ENCODE data around the gene SV2B.

The SV2B gene

GRCh38 chr15:91279486-91279885 lies 179.4 kb downstream of the SV2B start:
- no peak overlapping the region for H3K4me3 ChIP-seq (ENCODE audit: low read depth, low read length)
- TF ChIP-seq, protein P1, sequence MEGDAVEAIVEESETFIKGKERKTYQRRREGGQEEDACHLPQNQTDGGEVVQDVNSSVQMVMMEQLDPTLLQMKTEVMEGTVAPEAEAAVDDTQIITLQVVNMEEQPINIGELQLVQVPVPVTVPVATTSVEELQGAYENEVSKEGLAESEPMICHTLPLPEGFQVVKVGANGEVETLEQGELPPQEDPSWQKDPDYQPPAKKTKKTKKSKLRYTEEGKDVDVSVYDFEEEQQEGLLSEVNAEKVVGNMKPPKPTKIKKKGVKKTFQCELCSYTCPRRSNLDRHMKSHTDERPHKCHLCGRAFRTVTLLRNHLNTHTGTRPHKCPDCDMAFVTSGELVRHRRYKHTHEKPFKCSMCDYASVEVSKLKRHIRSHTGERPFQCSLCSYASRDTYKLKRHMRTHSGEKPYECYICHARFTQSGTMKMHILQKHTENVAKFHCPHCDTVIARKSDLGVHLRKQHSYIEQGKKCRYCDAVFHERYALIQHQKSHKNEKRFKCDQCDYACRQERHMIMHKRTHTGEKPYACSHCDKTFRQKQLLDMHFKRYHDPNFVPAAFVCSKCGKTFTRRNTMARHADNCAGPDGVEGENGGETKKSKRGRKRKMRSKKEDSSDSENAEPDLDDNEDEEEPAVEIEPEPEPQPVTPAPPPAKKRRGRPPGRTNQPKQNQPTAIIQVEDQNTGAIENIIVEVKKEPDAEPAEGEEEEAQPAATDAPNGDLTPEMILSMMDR (IDR thresholded peaks at IDR 0.05; ENCODE audit: low read depth, low read length) = no peak

GRCh38 chr15:91281947-91282346 lies 181.9 kb downstream of the SV2B start:
- no peak overlapping the region for H3K4me3 ChIP-seq (ENCODE audit: low read depth, low read length)
- TF ChIP-seq, protein P1 (IDR thresholded peaks at IDR 0.05; ENCODE audit: low read depth, low read length) = no peak

- no peak overlapping the region for H3K4me3 ChIP-seq (ENCODE audit: low read depth, low read length)
- TF ChIP-seq, protein P1 (IDR thresholded peaks at IDR 0.05; ENCODE audit: low read depth, low read length) = no peak
Measured at GRCh38 chr15:91282486-91282885, 182.4 kb downstream of the SV2B start.

DNA sequence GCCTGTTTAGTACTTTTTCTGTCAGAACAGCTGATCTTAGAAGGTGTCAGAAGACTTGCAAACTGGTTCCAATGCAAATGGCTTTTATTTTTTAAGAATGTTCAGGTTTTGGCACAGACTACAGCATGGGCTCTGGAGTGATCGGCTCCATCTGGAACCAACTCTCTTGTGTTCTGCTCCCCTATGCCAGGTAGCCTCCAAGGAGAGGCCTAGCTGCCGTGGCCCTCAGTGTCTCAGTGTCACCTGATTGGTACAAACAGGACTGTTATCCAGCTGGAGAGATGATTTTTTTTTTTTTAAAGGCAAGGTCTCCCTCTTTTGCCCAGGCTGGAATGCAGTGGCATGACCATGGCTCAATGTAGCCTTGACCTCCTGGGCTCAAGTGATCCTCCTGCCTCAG lies 183.1 kb downstream of the SV2B start:
- TF ChIP-seq, protein P1 (IDR thresholded peaks at IDR 0.05; ENCODE audit: low read depth, low read length) = no peak
- H3K4me3 ChIP-seq (ENCODE audit: low read depth, low read length) = no peak overlapping the region

GRCh38 chr15:91284758-91285466 lies 184.9 kb downstream of the SV2B start:
- TF ChIP-seq, protein P1 (IDR thresholded peaks at IDR 0.05; ENCODE audit: low read depth, low read length) = no peak
- no peak overlapping the region for H3K4me3 ChIP-seq (ENCODE audit: low read depth, low read length)

- H3K4me3 ChIP-seq (ENCODE audit: low read depth, low read length) = no peak overlapping the region
- TF ChIP-seq, protein P1 (IDR thresholded peaks at IDR 0.05; ENCODE audit: low read depth, low read length) = no peak
Measured at GRCh38 chr15:91289324-91289723, 189.3 kb downstream of the SV2B start.

GRCh38 chr15:91290553-91290952 lies 190.5 kb downstream of the SV2B start:
- H3K4me3 ChIP-seq (ENCODE audit: low read depth, low read length) = no peak overlapping the region
- TF ChIP-seq, protein P1 (IDR thresholded peaks at IDR 0.05; ENCODE audit: low read depth, low read length) = no peak

Measured in WI38 (cell line).